Fibroblast of mammary gland (primary cell): ENCODE results near the gene RAD9B.
"Not testable (repeated sequence)": the region's sequence is repeated elsewhere in the genome, so short reads cannot be mapped to it uniquely, and the experiment has no call there.

Experiments
- DNase-seq: peaks from one replicate; pipeline ENCODE4 v3.0.0-alpha.2; 2010; ENCODE audit warnings: low read depth
- H3K4me3 ChIP-seq: 2 replicates; pipeline ENCODE4 v1.5.1; 2011; ENCODE audit warnings: low read depth, mild to moderate bottlenecking, low read length, moderate library complexity; ENCODE audit not compliant: control insufficient read depth
- CTCF ChIP-seq: conservative IDR thresholded peaks from 2 replicates; pipeline ENCODE4 v1.5.1; 2011; ENCODE audit warnings: low read depth, low read length, inconsistent platforms; ENCODE audit not compliant: control insufficient read depth, insufficient read depth

Gene RAD9B

GRCh38 chr12:110501752-110502738 is at the start of gene RAD9B, which contains the start of gene VPS29:
Gene RAD9B (plus strand): TSS chr12:110502331. CDS start chr12:110502338, 7 bp downstream.
Gene VPS29 (minus strand): TSS chr12:110502111. CDS start chr12:110502051, 60 bp downstream.
- no peak for TF ChIP-seq CTCF
- peak; percentile 98 for DNase-seq
- peak within 1 kb of the TSS; percentile 98 for H3K4me3 ChIP-seq

- DNase-seq = no peak
- no peak overlapping the region for H3K4me3 ChIP-seq
- no peak for TF ChIP-seq CTCF
Measured at GRCh38 chr12:110453569-110454296, 48.4 kb upstream of the RAD9B start.

GRCh38 chr12:110458756-110459155 is 43.4 kb upstream of the RAD9B start:
- DNase-seq = no peak
- no peak overlapping the region for H3K4me3 ChIP-seq
- no peak for TF ChIP-seq CTCF

- not testable (repeated sequence) for H3K4me3 ChIP-seq, DNase-seq
Measured at GRCh38 chr12:110461189-110461588, 40.9 kb upstream of the RAD9B start.

GRCh38 chr12:110465024-110465423 is 37.1 kb upstream of the RAD9B start:
- TF ChIP-seq CTCF = no peak
- H3K4me3 ChIP-seq = no peak overlapping the region
- DNase-seq = no peak

- not testable (repeated sequence) for H3K4me3 ChIP-seq, DNase-seq
Measured at GRCh38 chr12:110465765-110466164, 36.4 kb upstream of the RAD9B start.

- TF ChIP-seq CTCF = no peak
- no peak for DNase-seq
- peak overlapping the region; percentile 98 for H3K4me3 ChIP-seq
Measured at GRCh38 chr12:110466791-110467190, 35.3 kb upstream of the RAD9B start.
